HG02571 (cell line): Measurements from ENCODE around the gene CCDC201.

Experiments
- ATAC-seq: cut with Tn5 transposase; IDR thresholded peaks from one replicate; pipeline ENCODE4 v1.9.1; 2021; ENCODE audit warnings: mild to moderate bottlenecking, moderate library complexity; ENCODE audit not compliant: unreplicated experiment

The CCDC201 gene

GRCh38 chr7:45873035-45873354, at the start of gene CCDC201:
Gene CCDC201, minus strand, starts transcription at chr7:45873082. Its CDS starts 75 bp downstream, at chr7:45873007.
- no peak for ATAC-seq

GRCh38 chr7:45921699-45922519, 49.0 kb upstream of the CCDC201 start:
- no peak for ATAC-seq

- ATAC-seq: no peak
Observed at GRCh38 chr7:45921381-45921698, 48.5 kb upstream of the CCDC201 start.

- ATAC-seq: no peak
Observed at GRCh38 chr7:45920502-45921380, 47.9 kb upstream of the CCDC201 start, which contains the start of gene IGFBP3. Gene IGFBP3, minus strand, starts transcription at chr7:45921272. Its CDS starts 132 bp downstream, at chr7:45921140.

GRCh38 chr7:45919993-45920459, 47.1 kb upstream of the CCDC201 start:
- no peak for ATAC-seq

GRCh38 chr7:45919231-45919784, 46.4 kb upstream of the CCDC201 start:
- ATAC-seq: no peak

- ATAC-seq: no peak
Observed at GRCh38 chr7:45918556-45918955, 45.7 kb upstream of the CCDC201 start.

GRCh38 chr7:45917658-45918057, 44.8 kb upstream of the CCDC201 start:
- ATAC-seq: peak; percentile 77

- no peak for ATAC-seq
Observed at GRCh38 chr7:45917064-45917463, 44.2 kb upstream of the CCDC201 start.

GRCh38 chr7:45915606-45916005, 42.7 kb upstream of the CCDC201 start:
- ATAC-seq: no peak

- ATAC-seq: no peak
Observed at GRCh38 chr7:45914911-45915310, 42.0 kb upstream of the CCDC201 start.

- no peak for ATAC-seq
Observed at GRCh38 chr7:45912972-45913371, 40.1 kb upstream of the CCDC201 start.

- no peak for ATAC-seq
Observed at GRCh38 chr7:45911311-45911710, 38.4 kb upstream of the CCDC201 start.

- no peak for ATAC-seq
Observed at GRCh38 chr7:45910855-45911254, 38.0 kb upstream of the CCDC201 start.

GRCh38 chr7:45909561-45909960, 36.7 kb upstream of the CCDC201 start:
- no peak for ATAC-seq

GRCh38 chr7:45902820-45903219, 29.9 kb upstream of the CCDC201 start:
- ATAC-seq: no peak

GRCh38 chr7:45901566-45901965, 28.7 kb upstream of the CCDC201 start:
- no peak for ATAC-seq

GRCh38 chr7:45898222-45898621, 25.3 kb upstream of the CCDC201 start:
- ATAC-seq: no peak

- ATAC-seq: no peak
Observed at GRCh38 chr7:45897042-45897690, 24.3 kb upstream of the CCDC201 start.

- no peak for ATAC-seq
Observed at GRCh38 chr7:45894665-45895062, 21.8 kb upstream of the CCDC201 start.

- ATAC-seq: no peak
Observed at GRCh38 chr7:45893996-45894664, 21.2 kb upstream of the CCDC201 start.
